Measurements from ENCODE around the gene KSR1. TPM values are rescaled to one million over a fixed set of nuclear protein-coding genes. Genes with fewer than 3 reads are reported as not detected.

KSR1 gene
- total RNA-seq, 2 donors from 2014 or later = 36.7 to 46.7 TPM

DNA sequence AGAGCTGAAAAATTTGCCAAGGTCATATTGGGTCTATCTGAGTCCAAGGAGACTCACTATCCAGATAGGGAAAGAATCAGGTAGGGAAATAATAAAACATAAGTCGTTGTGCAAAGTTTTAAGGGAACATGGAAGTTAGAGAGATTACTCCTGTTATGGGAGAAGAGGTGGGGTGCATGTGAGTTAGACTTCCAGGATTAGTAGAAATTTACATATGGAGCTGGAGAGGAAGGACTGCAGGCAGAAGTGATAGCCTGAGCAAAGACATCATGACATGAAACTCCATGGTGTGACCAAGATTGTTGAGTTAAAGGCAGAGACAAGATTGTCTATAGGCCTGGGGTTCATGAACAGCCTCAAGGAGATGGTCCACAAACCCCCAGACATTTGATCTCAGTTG is 5.8 kb upstream of the KSR1 start:
- no peaks in the 10 kb centered on the region for H3K36me3 Mint-ChIP-seq (ENCODE audit: low read depth)
- no peaks in the 10 kb centered on the region for H3K27me3 Mint-ChIP-seq
- no peak for DNase-seq
- H3K9me3 ChIP-seq (ENCODE audit: control insufficient read depth, low read length, poor library complexity, severe bottlenecking) = no peaks in the 10 kb centered on the region
- H3K4me3 Mint-ChIP-seq = no peak overlapping the region
- no peak for ATAC-seq
- H3K27ac Mint-ChIP-seq = no peak overlapping the region
- peaks cover 7% of the 10 kb centered on the region for H3K4me1 Mint-ChIP-seq

DNA sequence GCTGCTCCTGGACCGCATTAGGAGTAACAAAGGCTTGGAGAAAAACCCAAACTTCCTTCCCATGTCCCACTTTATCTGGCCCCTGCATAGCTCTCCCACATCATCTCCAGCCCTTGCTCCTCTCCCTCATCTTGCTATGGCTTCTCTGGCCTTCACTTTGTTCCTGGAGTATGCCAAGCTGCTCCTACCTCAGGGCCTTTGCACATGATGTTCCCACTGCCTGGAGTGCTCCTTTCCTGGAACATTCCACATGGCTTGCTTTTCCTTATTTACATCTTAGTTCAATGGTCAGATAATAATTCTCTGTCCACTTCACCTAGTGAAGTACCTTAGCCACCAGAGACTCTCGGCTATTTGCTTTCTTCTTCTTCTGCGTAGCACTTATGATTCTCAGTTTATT is 4.3 kb upstream of the KSR1 start:
- no peak overlapping the region for H3K27ac Mint-ChIP-seq
- no peaks in the 10 kb centered on the region for H3K36me3 Mint-ChIP-seq (ENCODE audit: low read depth)
- no peaks in the 10 kb centered on the region for H3K9me3 ChIP-seq (ENCODE audit: control insufficient read depth, low read length, poor library complexity, severe bottlenecking)
- DNase-seq (no peak), ATAC-seq (no peak)
- H3K27me3 Mint-ChIP-seq = no peaks in the 10 kb centered on the region
- no peak overlapping the region for H3K4me3 Mint-ChIP-seq
- H3K4me1 Mint-ChIP-seq = peaks cover 10% of the 10 kb centered on the region

GRCh38 chr17:27452828-27453227 is 3.4 kb upstream of the KSR1 start:
- Mint-ChIP-seq H3K4me3 (no peak overlapping the region), H3K4me1 (peaks cover 17% of the 10 kb centered on the region), H3K36me3 (ENCODE audit: low read depth) (no peaks in the 10 kb centered on the region), H3K27ac (no peak overlapping the region), H3K27me3 (no peaks in the 10 kb centered on the region)
- H3K9me3 ChIP-seq (ENCODE audit: control insufficient read depth, low read length, poor library complexity, severe bottlenecking) = no peaks in the 10 kb centered on the region
- no peak for ATAC-seq
- DNase-seq = no peak

DNA sequence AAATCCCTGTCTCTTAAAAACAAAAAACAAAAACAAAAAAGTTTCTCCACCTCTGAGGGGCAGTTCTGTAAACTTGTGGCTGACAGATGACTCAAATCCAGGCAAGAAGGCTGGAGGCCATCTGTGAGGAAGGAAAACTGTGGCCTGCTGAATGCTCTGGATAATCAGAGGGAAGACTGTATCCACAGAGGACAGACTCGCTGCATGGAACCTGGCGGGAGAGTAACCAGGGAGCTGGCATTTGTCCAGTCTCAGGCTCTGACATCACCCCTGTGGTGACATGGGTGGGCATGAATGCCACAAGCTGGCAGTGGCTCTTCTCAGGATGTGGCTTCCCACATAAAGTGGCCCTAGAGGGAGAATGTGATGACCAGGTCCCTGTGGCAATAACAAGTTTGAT is 2.8 kb upstream of the KSR1 start:
- Mint-ChIP-seq H3K27ac (peak overlapping the region; percentile 54), H3K36me3 (ENCODE audit: low read depth) (no peaks in the 10 kb centered on the region), H3K4me3 (no peak overlapping the region), H3K4me1 (peaks cover 21% of the 10 kb centered on the region), H3K27me3 (no peaks in the 10 kb centered on the region)
- ATAC-seq (no peak), DNase-seq (no peak)
- H3K9me3 ChIP-seq (ENCODE audit: control insufficient read depth, low read length, poor library complexity, severe bottlenecking) = no peaks in the 10 kb centered on the region

DNA sequence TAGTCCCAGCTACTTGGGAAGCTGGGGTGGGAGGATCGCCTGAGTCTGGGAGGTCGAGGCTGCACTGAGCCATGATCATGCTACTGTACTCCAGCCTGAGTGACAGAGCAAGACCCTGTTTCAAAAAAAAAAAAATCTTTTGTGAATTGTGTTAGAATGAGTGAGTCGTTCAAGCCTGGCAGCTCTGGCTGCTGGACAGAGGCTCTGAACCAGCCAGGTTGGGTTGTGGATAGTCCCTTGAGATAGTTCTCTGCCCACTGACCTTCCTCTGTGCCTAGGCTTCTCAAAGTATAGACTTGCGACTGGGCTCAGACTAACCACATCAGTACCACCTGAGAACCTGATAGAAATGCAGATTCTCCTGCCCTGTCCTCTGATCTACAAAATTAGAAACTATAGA is 2.2 kb upstream of the KSR1 start:
- H3K27ac Mint-ChIP-seq = peak overlapping the region; percentile 54
- no peaks in the 10 kb centered on the region for H3K36me3 Mint-ChIP-seq (ENCODE audit: low read depth)
- no peaks in the 10 kb centered on the region for H3K27me3 Mint-ChIP-seq
- ATAC-seq (no peak), DNase-seq (no peak)
- no peak overlapping the region for H3K4me3 Mint-ChIP-seq
- H3K9me3 ChIP-seq (ENCODE audit: control insufficient read depth, low read length, poor library complexity, severe bottlenecking) = no peaks in the 10 kb centered on the region
- peaks cover 22% of the 10 kb centered on the region for H3K4me1 Mint-ChIP-seq

DNA sequence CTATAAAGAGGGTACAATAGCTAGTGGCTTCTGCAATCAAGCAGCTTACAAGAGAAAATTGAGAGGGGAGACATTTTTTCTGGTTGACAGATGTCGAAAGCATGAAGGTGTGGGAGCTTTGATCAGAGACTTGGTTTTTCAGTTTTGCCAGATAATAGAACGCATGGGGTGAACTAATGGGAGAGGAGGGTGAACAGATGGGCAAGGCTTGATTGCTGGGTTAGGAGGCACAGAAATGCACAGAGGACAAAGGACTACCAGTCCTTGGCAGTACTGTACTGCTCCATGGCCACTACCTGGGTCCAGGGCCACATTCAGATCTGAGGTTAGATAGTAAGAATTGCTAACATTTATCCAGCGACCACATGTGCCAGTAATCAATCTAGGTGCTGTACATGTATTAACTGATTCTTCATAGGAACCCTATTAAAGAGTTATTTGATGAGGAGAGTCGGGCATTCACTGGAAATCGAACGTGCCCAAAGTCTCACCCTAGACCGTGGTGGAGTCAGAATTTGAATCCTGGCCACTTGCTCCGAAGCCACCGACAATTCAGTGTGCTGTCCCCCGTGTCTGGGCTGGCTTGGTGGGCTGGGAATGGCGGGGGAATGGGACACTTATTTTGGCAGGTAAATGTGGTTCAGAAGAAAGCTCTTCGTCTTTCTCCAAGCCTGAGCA is 873 bp upstream of the KSR1 start:
- H3K27me3 Mint-ChIP-seq = no peaks in the 10 kb centered on the region
- H3K4me3 Mint-ChIP-seq = peak overlapping the region; percentile 76
- H3K4me1 Mint-ChIP-seq = peaks cover 24% of the 10 kb centered on the region

GRCh38 chr17:27456681-27457359 is 572 bp downstream of the KSR1 start:
- Mint-ChIP-seq H3K27me3 (no peaks in the 10 kb centered on the region), H3K36me3 (ENCODE audit: low read depth) (no peaks in the 10 kb centered on the region), H3K27ac (peak overlapping the region; percentile 94), H3K4me3 (peak overlapping the region; percentile 91), H3K4me1 (peaks cover 27% of the 10 kb centered on the region)
- DNase-seq = no peak
- no peak for ATAC-seq
- no peaks in the 10 kb centered on the region for H3K9me3 ChIP-seq (ENCODE audit: control insufficient read depth, low read length, poor library complexity, severe bottlenecking)

More for the DNA sequence above, 873 bp upstream of the KSR1 start:
- ATAC-seq = no peak
- DNase-seq = no peak
- peak overlapping the region; percentile 54 for H3K27ac Mint-ChIP-seq
- H3K9me3 ChIP-seq (ENCODE audit: control insufficient read depth, low read length, poor library complexity, severe bottlenecking) = no peaks in the 10 kb centered on the region
- no peaks in the 10 kb centered on the region for H3K36me3 Mint-ChIP-seq (ENCODE audit: low read depth)

- no peaks in the 10 kb centered on the region for H3K27me3 Mint-ChIP-seq
- no peak for DNase-seq
- H3K4me1 Mint-ChIP-seq = peaks cover 29% of the 10 kb centered on the region
- no peak for ATAC-seq
- H3K36me3 Mint-ChIP-seq (ENCODE audit: low read depth) = no peaks in the 10 kb centered on the region
- H3K9me3 ChIP-seq (ENCODE audit: control insufficient read depth, low read length, poor library complexity, severe bottlenecking) = no peaks in the 10 kb centered on the region
- H3K27ac Mint-ChIP-seq = peak overlapping the region; percentile 94
- H3K4me3 Mint-ChIP-seq = peak overlapping the region; percentile 91
Measured at GRCh38 chr17:27457360-27457715, 1.1 kb downstream of the KSR1 start.

DNA sequence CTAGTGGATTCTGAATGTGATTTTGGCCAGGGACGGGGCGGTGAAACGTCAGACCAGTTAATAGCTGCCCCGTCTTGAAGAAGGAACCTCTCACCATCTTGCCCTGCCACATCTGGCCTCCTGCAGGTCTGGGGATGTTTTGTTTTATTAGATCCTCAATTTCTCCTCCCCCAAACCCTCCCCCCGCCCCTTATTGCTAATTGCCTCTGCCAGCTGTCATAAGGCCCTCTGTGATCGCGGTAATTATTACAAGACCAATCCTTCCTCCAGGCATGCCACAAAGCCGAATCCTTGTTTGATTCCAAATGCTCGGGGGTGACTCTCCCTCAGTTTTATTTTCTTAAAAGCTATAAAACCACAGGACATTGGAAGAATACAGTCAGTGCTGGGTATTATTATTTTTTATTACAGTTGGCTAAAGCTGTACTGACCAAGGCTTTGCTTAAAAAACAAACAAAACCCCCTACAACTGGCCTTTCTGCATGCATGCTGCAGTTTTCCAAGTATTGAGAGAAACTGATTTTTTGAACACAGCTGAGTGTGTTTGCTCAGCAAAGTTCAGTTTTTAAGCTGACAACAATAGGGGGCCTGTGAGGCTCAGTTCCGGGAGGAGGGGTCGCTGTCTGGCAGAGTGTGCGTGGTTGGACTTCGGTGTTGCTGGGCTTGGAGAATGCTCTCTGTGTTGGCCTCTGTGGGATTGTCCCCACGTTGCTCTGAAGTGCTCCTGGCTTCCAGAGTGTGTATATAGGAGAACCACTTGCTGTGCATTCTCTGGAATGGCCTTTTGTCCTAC is 1.7 kb downstream of the KSR1 start:
- ATAC-seq (no peak), DNase-seq (no peak)
- H3K36me3 Mint-ChIP-seq (ENCODE audit: low read depth) = no peaks in the 10 kb centered on the region
- H3K27ac Mint-ChIP-seq = peak overlapping the region; percentile 94
- H3K9me3 ChIP-seq (ENCODE audit: control insufficient read depth, low read length, poor library complexity, severe bottlenecking) = no peaks in the 10 kb centered on the region
- peak overlapping the region; percentile 91 for H3K4me3 Mint-ChIP-seq
- H3K4me1 Mint-ChIP-seq = peaks cover 32% of the 10 kb centered on the region
- H3K27me3 Mint-ChIP-seq = no peaks in the 10 kb centered on the region

DNA sequence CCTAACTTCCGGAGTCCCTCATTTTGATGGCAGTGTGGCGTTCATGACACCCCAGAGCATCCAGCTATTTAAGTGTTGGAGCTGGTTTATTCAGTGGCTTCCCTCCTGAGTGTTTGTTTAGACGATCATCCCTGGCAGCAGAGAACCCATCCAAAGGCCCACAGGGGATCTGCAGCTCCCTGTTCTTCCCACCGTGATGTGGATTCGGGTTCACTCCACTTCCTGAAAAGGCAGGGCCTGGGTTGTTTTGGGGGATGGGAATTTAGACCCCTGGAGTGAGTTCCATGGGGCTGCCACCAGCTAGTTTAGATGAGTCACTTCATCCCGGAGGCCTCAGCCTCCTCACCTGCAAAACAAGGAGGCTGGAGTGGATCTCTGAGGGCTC is 2.3 kb downstream of the KSR1 start:
- no peaks in the 10 kb centered on the region for H3K27me3 Mint-ChIP-seq
- H3K4me3 Mint-ChIP-seq = peak overlapping the region; percentile 15
- no peak for ATAC-seq
- no peak for DNase-seq
- peaks cover 38% of the 10 kb centered on the region for H3K4me1 Mint-ChIP-seq
- no peaks in the 10 kb centered on the region for H3K9me3 ChIP-seq (ENCODE audit: control insufficient read depth, low read length, poor library complexity, severe bottlenecking)
- no peak overlapping the region for H3K27ac Mint-ChIP-seq
- H3K36me3 Mint-ChIP-seq (ENCODE audit: low read depth) = no peaks in the 10 kb centered on the region

DNA sequence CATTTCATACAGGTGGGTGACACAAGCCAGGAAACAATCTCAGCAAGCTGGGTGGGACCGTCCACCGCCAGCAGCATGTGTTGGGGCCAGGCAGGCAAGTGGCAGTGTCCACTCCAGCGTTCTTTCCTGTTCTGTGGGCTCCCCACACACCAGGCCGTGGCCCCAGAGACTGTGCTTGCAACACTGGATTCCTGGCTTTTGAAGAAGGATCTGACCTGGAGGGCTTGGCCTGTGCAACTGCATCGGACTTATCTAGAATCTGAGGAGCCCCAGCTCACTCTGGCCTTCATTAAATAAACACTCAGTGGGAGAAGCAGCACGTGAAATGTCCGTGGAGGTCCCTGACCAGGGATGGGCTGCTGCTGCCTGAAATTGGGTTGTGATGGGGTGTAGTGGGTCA is 3.2 kb downstream of the KSR1 start:
- H3K27me3 Mint-ChIP-seq = no peaks in the 10 kb centered on the region
- no peaks in the 10 kb centered on the region for H3K36me3 Mint-ChIP-seq (ENCODE audit: low read depth)
- ATAC-seq (no peak), DNase-seq (no peak)
- no peak overlapping the region for H3K27ac Mint-ChIP-seq
- H3K4me1 Mint-ChIP-seq = peaks cover 39% of the 10 kb centered on the region
- no peak overlapping the region for H3K4me3 Mint-ChIP-seq
- no peaks in the 10 kb centered on the region for H3K9me3 ChIP-seq (ENCODE audit: control insufficient read depth, low read length, poor library complexity, severe bottlenecking)

DNA sequence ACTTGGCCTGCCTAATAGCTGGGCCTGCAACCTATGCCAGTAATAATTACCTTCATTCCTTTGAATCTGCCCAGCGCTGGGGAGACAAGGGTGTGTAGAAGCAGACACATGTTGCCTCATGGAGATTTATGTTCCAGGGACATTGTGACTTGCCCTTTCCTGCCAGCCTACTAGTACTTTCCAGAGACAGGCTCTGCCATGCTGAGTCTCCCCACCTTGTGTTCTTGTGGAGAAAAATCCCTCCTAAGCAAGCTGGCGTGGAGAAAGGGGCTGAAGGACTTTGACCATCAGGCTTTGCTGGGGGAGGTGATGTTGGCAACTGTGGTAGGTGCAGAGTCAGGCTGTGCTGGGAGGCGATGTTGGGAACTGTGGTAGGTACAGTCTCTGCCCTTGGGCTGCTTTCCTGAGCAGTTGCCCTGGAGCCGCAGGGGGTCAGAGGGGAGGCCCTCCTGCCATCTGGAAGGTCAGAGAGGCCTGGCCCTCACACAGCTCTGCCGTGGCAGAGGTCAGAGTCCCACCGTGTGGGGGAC is 4.0 kb downstream of the KSR1 start:
- H3K27ac Mint-ChIP-seq = no peak overlapping the region
- H3K36me3 Mint-ChIP-seq (ENCODE audit: low read depth) = no peaks in the 10 kb centered on the region
- no peaks in the 10 kb centered on the region for H3K9me3 ChIP-seq (ENCODE audit: control insufficient read depth, low read length, poor library complexity, severe bottlenecking)
- no peak overlapping the region for H3K4me3 Mint-ChIP-seq
- no peaks in the 10 kb centered on the region for H3K27me3 Mint-ChIP-seq
- peaks cover 34% of the 10 kb centered on the region for H3K4me1 Mint-ChIP-seq
- no peak for ATAC-seq
- DNase-seq = no peak

DNA sequence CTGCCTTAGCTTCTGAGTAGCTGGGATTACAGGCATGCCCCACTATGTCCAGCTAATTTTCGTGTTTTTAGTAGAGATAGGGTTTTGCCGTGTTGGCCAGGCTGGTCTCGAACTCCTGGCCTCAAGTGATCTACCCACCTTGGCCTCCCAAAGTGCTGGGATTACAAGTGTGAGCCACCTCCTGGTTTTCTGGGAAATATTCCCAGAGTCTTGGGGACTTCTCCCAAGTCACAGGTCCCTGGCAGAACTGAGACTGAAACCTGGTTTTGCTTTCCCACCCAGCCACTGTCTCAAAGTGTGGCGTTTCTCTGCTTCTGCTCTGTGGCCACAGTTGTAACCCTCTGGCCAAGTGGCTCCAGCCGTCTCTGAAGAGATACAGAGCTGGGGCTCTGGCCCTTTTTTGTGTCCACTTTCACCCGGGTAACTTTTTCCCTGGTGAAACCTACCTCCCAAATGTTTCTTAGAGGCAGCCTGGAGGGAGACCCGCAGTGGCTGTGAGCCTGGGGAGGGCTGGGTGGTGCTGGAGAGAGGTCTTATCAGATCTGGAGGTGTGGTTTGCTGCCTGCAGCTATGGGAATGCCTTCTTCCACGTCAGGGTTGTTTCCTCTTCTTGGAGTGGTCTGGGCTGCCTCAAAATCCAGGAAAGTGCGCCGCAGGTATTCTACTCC is 5.1 kb downstream of the KSR1 start:
- H3K4me3 Mint-ChIP-seq = no peak overlapping the region
- peak overlapping the region; percentile 14 for H3K27ac Mint-ChIP-seq
- DNase-seq (no peak), ATAC-seq (no peak)
- no peaks in the 10 kb centered on the region for H3K9me3 ChIP-seq (ENCODE audit: control insufficient read depth, low read length, poor library complexity, severe bottlenecking)
- H3K4me1 Mint-ChIP-seq = peaks cover 37% of the 10 kb centered on the region
- no peaks in the 10 kb centered on the region for H3K36me3 Mint-ChIP-seq (ENCODE audit: low read depth)
- no peaks in the 10 kb centered on the region for H3K27me3 Mint-ChIP-seq
